Measurements from ENCODE around the gene ATP1A4.

DNA sequence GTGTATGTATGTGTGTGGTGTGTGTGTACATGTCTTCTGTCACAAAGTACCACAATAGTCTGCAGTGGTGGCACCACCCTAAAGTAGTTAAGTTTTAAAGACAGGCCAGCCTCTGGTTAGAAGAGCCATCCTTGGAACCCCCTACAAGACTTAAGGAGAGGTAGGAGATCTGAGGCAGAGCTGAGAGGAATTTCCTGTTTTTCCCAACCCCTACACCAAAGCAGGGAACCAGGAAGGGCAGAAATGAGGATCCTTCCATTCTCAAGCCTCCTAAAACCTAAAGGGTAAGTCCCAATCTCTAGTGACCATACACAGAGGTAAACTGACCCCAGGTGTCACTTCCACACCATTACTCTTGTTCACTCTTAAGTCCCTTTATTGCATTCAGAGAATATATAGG lies 64.9 kb downstream of the ATP1A4 start:
- TF ChIP-seq SMC3 (IDR thresholded peaks at IDR 0.05; ENCODE audit: borderline replicate concordance, low read length), result no peak
- no peak for TF ChIP-seq CTCF (IDR thresholded peaks at IDR 0.05 in 2 of 3, conservative IDR thresholded peaks at IDR 0.05 in 1 of 3; ENCODE audit: control insufficient read depth in 2 of 3, extremely low read depth in 1 of 3, insufficient read depth in 1 of 3, low read depth in 3 of 3, low read length in 3 of 3)
